Ascending aorta (tissue), 2 donors: Measurements from ENCODE around the gene MAML3. TPM values are rescaled to one million over a fixed set of nuclear protein-coding genes. Genes with fewer than 3 reads are reported as not detected.
A peak's percentile ranks its signal among the peaks of the same experiment; 100 is the strongest.

Experiments used
- DNase-seq, 2 donors: peaks; one replicate each; pipeline ENCODE4 v3.0.0-alpha.2; 2019; ENCODE audit warnings: low spot score in 2 of 2
- H3K27ac ChIP-seq, 2 donors: fragments of 200-600 bp; sonication (generic); one replicate each; pipeline ENCODE4 v1.5.1; 2016 to 2017; ENCODE audit warnings: mild to moderate bottlenecking in 1 of 2
- H3K27me3 ChIP-seq: fragments of 200-600 bp; sonication (generic); one replicate; pipeline ENCODE4 v1.5.1; 2017
- H3K36me3 ChIP-seq, 2 donors: fragments of 200-600 bp; sonication (generic); one replicate each; pipeline ENCODE4 v1.5.1; 2016
- H3K4me1 ChIP-seq, 2 donors: fragments of 200-600 bp; sonication (generic); one replicate each; pipeline ENCODE4 v1.5.1; 2016 to 2017; ENCODE audit warnings: mild to moderate bottlenecking in 1 of 2
- H3K4me3 ChIP-seq, 2 donors: fragments of 200-600 bp; sonication (generic); one replicate each; pipeline ENCODE4 v1.5.1; 2016 to 2017; ENCODE audit warnings: mild to moderate bottlenecking in 1 of 2
- H3K9me3 ChIP-seq, 2 donors: fragments of 200-600 bp; sonication (generic); one replicate each; pipeline ENCODE4 v1.5.1; 2016
- CTCF ChIP-seq, 3 experiments: fragments of 200-600 bp in 2 of 3; fragments of 450-650 bp in 1 of 3; sonication (generic) in 2 of 3; IDR thresholded peaks; one replicate each; pipeline ENCODE4 v1.5.1; 2016 to 2019; ENCODE audit warnings: antibody characterized with exemption in 3 of 3, mild to moderate bottlenecking in 1 of 3, moderate library complexity in 1 of 3
- intact Hi-C: fragments of 100-400 bp; cut with DNase I; formaldehyde crosslinking; loops from one replicate; pipeline ENCODE4 v1.15.1; 2023
- total RNA-seq: library from RNA; depleted of rRNA; stranded (reverse); fragments of >200 nt; gene quantifications from one replicate; pipeline ENCODE4 v1.1.0, GENCODE V29; 2016

Gene MAML3
- total RNA-seq, 1 donor from 2014 or later: 4.7 TPM

GRCh38 chr4:140151699-140152012, 2.3 kb downstream of the MAML3 start:
- intact Hi-C loops: loop anchor here (1.0 to 10.0 kb wide), 12 partner anchors 64 to 1137 kb away; partner anchors contain the start of genes ELF2, MGST2, NOCT and RAB33B
- Histone ChIP-seq H3K27ac (peak overlapping the region; percentile 94 to 97), H3K9me3 (no peaks in the 10 kb centered on the region), H3K4me3 (peak overlapping the region; percentile 79 to 91), H3K36me3 (no peaks in the 10 kb centered on the region), H3K4me1 (peaks cover 0 to 4% of the 10 kb centered on the region in 2 donors), H3K27me3 (no peaks in the 10 kb centered on the region)
- DNase-seq: peak; percentile 43 to 91
- TF ChIP-seq CTCF (IDR thresholded peaks at IDR 0.05): no peak

- Histone ChIP-seq H3K4me1 (peaks cover 0 to 4% of the 10 kb centered on the region in 2 donors), H3K27me3 (no peaks in the 10 kb centered on the region), H3K27ac (peak overlapping the region; percentile 94 to 97), H3K36me3 (no peaks in the 10 kb centered on the region), H3K9me3 (no peaks in the 10 kb centered on the region), H3K4me3 (peak overlapping the region; percentile 79 to 91)
- intact Hi-C loops: loop anchor here (1.0 to 10.0 kb wide), 11 partner anchors 64 to 1136 kb away; partner anchors contain the start of genes ELF2, MGST2, NOCT and RAB33B
- TF ChIP-seq CTCF (IDR thresholded peaks at IDR 0.05): no peak
- DNase-seq: peak; percentile 54 to 93
Observed at GRCh38 chr4:140150886-140151698, 2.9 kb downstream of the MAML3 start.

- peak overlapping the region; percentile 79 to 91 for H3K4me3 ChIP-seq
- H3K9me3 ChIP-seq: no peaks in the 10 kb centered on the region
- no peak for TF ChIP-seq CTCF (IDR thresholded peaks at IDR 0.05)
- no peaks in the 10 kb centered on the region for H3K27me3 ChIP-seq
- peak in 1 of 2 donors; percentile 93 for DNase-seq
- peaks cover 0 to 4% of the 10 kb centered on the region in 2 donors for H3K4me1 ChIP-seq
- intact Hi-C loops: loop anchor here (2.0 to 10.0 kb wide), 9 partner anchors 63 to 1136 kb away; partner anchors contain the start of genes ELF2, MGST2, NOCT and RAB33B
- H3K27ac ChIP-seq: peak overlapping the region; percentile 94 to 97
- H3K36me3 ChIP-seq: no peaks in the 10 kb centered on the region
Observed at GRCh38 chr4:140150636-140150885, 3.4 kb downstream of the MAML3 start.

GRCh38 chr4:140149846-140150635, 3.9 kb downstream of the MAML3 start:
- TF ChIP-seq CTCF (IDR thresholded peaks at IDR 0.05): peak in 2 of 3 experiments; percentile 5 to 13
- peak in 1 of 2 donors; percentile 88 for DNase-seq
- Histone ChIP-seq H3K27me3 (no peaks in the 10 kb centered on the region), H3K4me1 (peaks cover 0 to 4% of the 10 kb centered on the region in 2 donors), H3K9me3 (no peaks in the 10 kb centered on the region), H3K4me3 (peak overlapping the region; percentile 79 to 91), H3K27ac (peak overlapping the region; percentile 94 to 97), H3K36me3 (no peaks in the 10 kb centered on the region)
- intact Hi-C loops: loop anchor here (2.0 to 10.0 kb wide), 9 partner anchors 63 to 1135 kb away; partner anchors contain the start of genes ELF2, MGST2, NOCT and RAB33B

GRCh38 chr4:140144050-140144449, 9.9 kb downstream of the MAML3 start:
- H3K4me1 ChIP-seq: no peaks in the 10 kb centered on the region
- H3K4me3 ChIP-seq: no peak overlapping the region
- no peaks in the 10 kb centered on the region for H3K27me3 ChIP-seq
- intact Hi-C loops: no loop called here
- DNase-seq: no peak
- no peak overlapping the region for H3K27ac ChIP-seq
- H3K9me3 ChIP-seq: no peaks in the 10 kb centered on the region
- H3K36me3 ChIP-seq: no peaks in the 10 kb centered on the region
- TF ChIP-seq CTCF (IDR thresholded peaks at IDR 0.05): no peak
